Naive thymus-derived CD4-positive, alpha-beta T cell (primary cell): ENCODE data around the gene MTTP. TPM values are rescaled to one million over a fixed set of nuclear protein-coding genes. Genes with fewer than 3 reads are reported as not detected.

Experiments used
- ATAC-seq: fragments of 150-1000 bp; cut with Tn5 transposase; 2 replicates; pipeline ENCODE4 v1.10.0; 2021; ENCODE audit warnings: mild to moderate bottlenecking, moderate library complexity
- CTCF ChIA-PET: fragments of 350-600 bp; sonication (Branson Sonifier 250); formaldehyde crosslinking; loops from one replicate; lab custom pipeline; 2021; ENCODE audit warnings: antibody characterized with exemption; lab: Charles Lee
- POLR2A ChIA-PET: fragments of 350-600 bp; sonication (Branson Sonifier 250); formaldehyde crosslinking; loops from one replicate; lab custom pipeline; 2021; ENCODE audit warnings: antibody characterized with exemption, inconsistent platforms; lab: Charles Lee
- DNase-seq, 9 donors: peaks; one replicate each; pipeline versions ENCODE4 v3.0.0 to v3.0.0-alpha.2; 2020 to 2022; ENCODE audit warnings: mixed read lengths in 1 of 9
- H3K27ac ChIP-seq: one replicate; pipeline ENCODE4 v1.7.0; 2013; ENCODE audit warnings: mild to moderate bottlenecking, low read depth, low read length, moderate library complexity
- H3K27me3 ChIP-seq, 2 donors: one replicate each; pipeline ENCODE4 v1.7.0; 2013; ENCODE audit warnings: low read length in 2 of 2, mild to moderate bottlenecking in 2 of 2, moderate library complexity in 2 of 2; ENCODE audit not compliant: control insufficient read depth in 2 of 2, insufficient read depth in 2 of 2
- H3K36me3 ChIP-seq, 3 experiments: 1 replicate in 2 of 3; 2 replicates in 1 of 3; pipeline ENCODE4 v1.7.0; 2013; ENCODE audit warnings: low read length in 3 of 3, mild to moderate bottlenecking in 3 of 3, moderate library complexity in 1 of 3; ENCODE audit not compliant: insufficient read depth in 3 of 3, control insufficient read depth in 2 of 3
- H3K4me1 ChIP-seq, 2 donors: one replicate each; pipeline ENCODE4 v1.7.0; 2013; ENCODE audit warnings: low read length in 2 of 2, mild to moderate bottlenecking in 2 of 2, moderate library complexity in 1 of 2; ENCODE audit not compliant: control insufficient read depth in 2 of 2, insufficient read depth in 2 of 2
- H3K4me3 ChIP-seq: 2 replicates; pipeline ENCODE4 v1.7.0; 2013; ENCODE audit warnings: mild to moderate bottlenecking, low read length
- H3K9me3 ChIP-seq, 3 experiments: 1 replicate in 2 of 3; 2 replicates in 1 of 3; pipeline ENCODE4 v1.7.0; 2013; ENCODE audit warnings: low read length in 3 of 3; ENCODE audit not compliant: control insufficient read depth in 2 of 3
- H3K27ac Mint-ChIP-seq, 9 donors: one replicate each; pipeline ENCODE4 v1.8.0; 2020 to 2022; ENCODE audit warnings: mixed read lengths in 9 of 9, mild to moderate bottlenecking in 8 of 9, moderate library complexity in 5 of 9, inconsistent platforms in 2 of 9
- H3K27me3 Mint-ChIP-seq, 5 donors: one replicate each; pipeline ENCODE4 v1.8.0; 2021 to 2022; ENCODE audit warnings: mixed read lengths in 5 of 5, mild to moderate bottlenecking in 1 of 5
- H3K36me3 Mint-ChIP-seq, 5 donors: one replicate each; pipeline ENCODE4 v1.8.0; 2020 to 2022; ENCODE audit warnings: mixed read lengths in 5 of 5, mild to moderate bottlenecking in 3 of 5, inconsistent platforms in 1 of 5
- H3K4me1 Mint-ChIP-seq, 7 donors: one replicate each; pipeline ENCODE4 v1.8.0; 2020 to 2022; ENCODE audit warnings: mixed read lengths in 7 of 7, mild to moderate bottlenecking in 3 of 7, inconsistent platforms in 1 of 7
- H3K4me3 Mint-ChIP-seq, 10 donors: one replicate each; pipeline ENCODE4 v1.8.0; 2020 to 2022; ENCODE audit warnings: mild to moderate bottlenecking in 10 of 10, mixed read lengths in 10 of 10, moderate library complexity in 6 of 10, inconsistent platforms in 2 of 10
- H3K9me3 Mint-ChIP-seq, 11 donors: one replicate each; pipeline ENCODE4 v1.8.0; 2020 to 2022; ENCODE audit warnings: mixed read lengths in 11 of 11, mild to moderate bottlenecking in 4 of 11, inconsistent platforms in 1 of 11, moderate library complexity in 1 of 11
- intact Hi-C, 2 donors: fragments of 100-400 bp; cut with micrococcal nuclease; formaldehyde crosslinking; loops; one replicate each; pipeline ENCODE4 v1.15.1; 2023
- polyA plus RNA-seq, 2 donors: library from polyadenylated mRNA; unstranded; fragments of 300-500 nt; fragmentation: Illumina TruSeq; gene quantifications; one replicate each; pipeline ENCODE4 v1.2.3, GENCODE V29; 2021
- total RNA-seq, 6 experiments: library from RNA in 5 of 6; stranded (reverse) in 5 of 6; gene quantifications; 1 replicate in 5 of 6; 2 replicates in 1 of 6; pipeline ENCODE4 v1.2.3 and lab custom pipeline; 2021 to 2026

Gene MTTP
- total and polyA plus RNA-seq, 7 experiments from 2014 or later = 0.51 to 0.76 TPM; not detected in 5

GRCh38 chr4:99610605-99611175, 36.1 kb downstream of the MTTP start:
- intact Hi-C loops = no loop called here
- H3K4me3 ChIP-seq = no peak overlapping the region
- no peaks in the 10 kb centered on the region for H3K36me3 ChIP-seq
- Mint-ChIP-seq H3K27me3 (peaks cover 18 to 30% (median 23%) of the 10 kb centered on the region in 5 donors), H3K27ac (no peak overlapping the region), H3K9me3 (peaks cover 0 to 5% (median 0%) of the 10 kb centered on the region in 11 donors), H3K4me1 (no peaks in the 10 kb centered on the region), H3K36me3 (no peaks in the 10 kb centered on the region), H3K4me3 (no peak overlapping the region)
- ChIA-PET POLR2A (no interaction called here), CTCF (interaction anchor here (0.6 kb wide), 1 partner anchor 196 kb away, joined by 3 read pairs; no protein-coding TSS in a partner anchor)
- no peak overlapping the region for H3K27ac ChIP-seq
- no peaks in the 10 kb centered on the region for H3K4me1 ChIP-seq
- H3K9me3 ChIP-seq = no peaks in the 10 kb centered on the region
- ATAC-seq = no peak
- H3K27me3 ChIP-seq = no peaks in the 10 kb centered on the region
- no peak for DNase-seq

GRCh38 chr4:99612281-99612680, 37.7 kb downstream of the MTTP start:
- ChIA-PET CTCF (no interaction called here), POLR2A (no interaction called here)
- ATAC-seq (no peak), DNase-seq (no peak)
- H3K27ac ChIP-seq = no peak overlapping the region
- Mint-ChIP-seq H3K9me3 (peaks cover 0 to 5% (median 0%) of the 10 kb centered on the region in 11 donors), H3K4me1 (no peaks in the 10 kb centered on the region), H3K36me3 (no peaks in the 10 kb centered on the region), H3K27ac (no peak overlapping the region), H3K4me3 (no peak overlapping the region), H3K27me3 (peaks cover 15 to 30% (median 23%) of the 10 kb centered on the region in 5 donors)
- H3K4me3 ChIP-seq = no peak overlapping the region
- H3K27me3 ChIP-seq = no peaks in the 10 kb centered on the region
- H3K4me1 ChIP-seq = no peaks in the 10 kb centered on the region
- no peaks in the 10 kb centered on the region for H3K9me3 ChIP-seq
- no peaks in the 10 kb centered on the region for H3K36me3 ChIP-seq
- intact Hi-C loops = no loop called here

- Mint-ChIP-seq H3K36me3 (no peaks in the 10 kb centered on the region), H3K4me1 (no peaks in the 10 kb centered on the region), H3K4me3 (no peak overlapping the region), H3K9me3 (peaks cover 0 to 1% (median 0%) of the 10 kb centered on the region in 11 donors), H3K27ac (no peak overlapping the region), H3K27me3 (peaks cover 11 to 27% (median 18%) of the 10 kb centered on the region in 5 donors)
- DNase-seq (no peak), ATAC-seq (no peak)
- Histone ChIP-seq H3K27ac (no peak overlapping the region), H3K27me3 (no peaks in the 10 kb centered on the region), H3K4me3 (no peak overlapping the region), H3K4me1 (no peaks in the 10 kb centered on the region), H3K9me3 (no peaks in the 10 kb centered on the region), H3K36me3 (no peaks in the 10 kb centered on the region)
- POLR2A ChIA-PET = no interaction called here
- CTCF ChIA-PET = no interaction called here
- intact Hi-C loops = no loop called here
Observed at GRCh38 chr4:99612704-99613103, 38.1 kb downstream of the MTTP start.

DNA sequence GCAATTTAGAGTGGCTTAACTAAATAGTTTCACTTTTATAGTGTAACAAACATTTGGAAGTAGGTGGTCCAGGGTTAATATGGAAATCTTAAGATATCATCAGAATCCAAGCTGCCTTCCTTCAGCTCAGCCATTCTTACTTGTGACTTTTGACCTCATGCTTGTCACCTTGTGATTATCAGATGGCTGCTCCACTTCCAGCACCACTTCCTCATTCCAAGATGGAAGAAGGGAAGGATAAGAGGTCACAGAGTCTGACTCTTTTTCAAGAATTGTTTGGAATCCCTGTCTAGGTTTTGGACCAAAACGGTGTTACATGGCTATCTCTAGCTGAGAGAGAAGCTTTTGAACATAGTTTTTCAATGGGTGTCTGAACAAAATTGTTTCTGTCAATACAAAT, 39.9 kb downstream of the MTTP start:
- no peak overlapping the region for H3K4me3 Mint-ChIP-seq
- H3K36me3 Mint-ChIP-seq = no peaks in the 10 kb centered on the region
- no peak overlapping the region for H3K27ac Mint-ChIP-seq
- H3K27me3 ChIP-seq = no peaks in the 10 kb centered on the region
- ATAC-seq (no peak), DNase-seq (no peak)
- H3K4me3 ChIP-seq = no peak overlapping the region
- no peaks in the 10 kb centered on the region for H3K4me1 ChIP-seq
- no peaks in the 10 kb centered on the region for H3K9me3 Mint-ChIP-seq
- no peaks in the 10 kb centered on the region for H3K4me1 Mint-ChIP-seq
- intact Hi-C loops = no loop called here
- POLR2A ChIA-PET = no interaction called here
- CTCF ChIA-PET = interaction anchor here (1.1 kb wide), 1 partner anchor 10 kb away, joined by 3 read pairs; no protein-coding TSS in a partner anchor
- peaks cover 5 to 29% (median 16%) of the 10 kb centered on the region in 5 donors for H3K27me3 Mint-ChIP-seq
- H3K36me3 ChIP-seq = no peaks in the 10 kb centered on the region
- no peaks in the 10 kb centered on the region for H3K9me3 ChIP-seq
- H3K27ac ChIP-seq = no peak overlapping the region

DNA sequence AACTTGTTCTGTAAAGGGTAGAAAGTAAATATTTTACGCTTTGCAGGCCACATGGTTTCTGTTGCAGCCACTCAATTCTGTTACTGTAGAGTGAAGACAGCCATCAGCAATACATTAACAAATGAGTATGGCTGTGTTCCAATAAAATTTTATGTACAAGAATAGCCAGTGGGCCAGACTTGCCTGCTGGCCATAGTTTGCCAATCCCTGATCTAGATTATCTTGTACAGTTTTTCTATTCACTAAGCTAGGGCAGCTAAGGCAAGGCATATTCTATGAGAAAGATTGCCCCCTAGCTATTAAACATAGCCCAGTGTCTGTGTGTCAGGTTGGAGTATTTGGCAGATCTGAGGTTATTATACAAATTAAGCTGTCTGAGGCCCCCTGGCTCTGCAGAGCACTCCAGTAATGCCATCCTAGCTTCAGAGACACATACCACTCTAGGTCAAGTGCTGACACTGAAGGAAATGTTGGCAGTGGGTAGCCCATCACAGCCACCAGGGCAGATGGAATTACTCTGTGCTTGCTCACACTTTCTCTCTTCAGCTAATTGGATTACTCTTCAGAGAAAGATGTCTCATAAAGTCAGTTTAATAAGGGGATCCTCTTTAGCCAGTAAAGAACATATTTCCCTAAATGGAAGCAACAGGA, 40.7 kb downstream of the MTTP start:
- Mint-ChIP-seq H3K36me3 (no peaks in the 10 kb centered on the region), H3K27ac (no peak overlapping the region), H3K27me3 (peaks cover 2 to 26% (median 13%) of the 10 kb centered on the region in 5 donors), H3K4me3 (no peak overlapping the region), H3K4me1 (no peaks in the 10 kb centered on the region), H3K9me3 (no peaks in the 10 kb centered on the region)
- Histone ChIP-seq H3K4me3 (no peak overlapping the region), H3K27ac (no peak overlapping the region), H3K36me3 (no peaks in the 10 kb centered on the region), H3K4me1 (no peaks in the 10 kb centered on the region), H3K27me3 (no peaks in the 10 kb centered on the region), H3K9me3 (no peaks in the 10 kb centered on the region)
- intact Hi-C loops = no loop called here
- ChIA-PET CTCF (interaction anchor here (1.1 kb wide), 1 partner anchor 9 kb away, joined by 3 read pairs; no protein-coding TSS in a partner anchor), POLR2A (no interaction called here)
- DNase-seq = no peak
- no peak for ATAC-seq

DNA sequence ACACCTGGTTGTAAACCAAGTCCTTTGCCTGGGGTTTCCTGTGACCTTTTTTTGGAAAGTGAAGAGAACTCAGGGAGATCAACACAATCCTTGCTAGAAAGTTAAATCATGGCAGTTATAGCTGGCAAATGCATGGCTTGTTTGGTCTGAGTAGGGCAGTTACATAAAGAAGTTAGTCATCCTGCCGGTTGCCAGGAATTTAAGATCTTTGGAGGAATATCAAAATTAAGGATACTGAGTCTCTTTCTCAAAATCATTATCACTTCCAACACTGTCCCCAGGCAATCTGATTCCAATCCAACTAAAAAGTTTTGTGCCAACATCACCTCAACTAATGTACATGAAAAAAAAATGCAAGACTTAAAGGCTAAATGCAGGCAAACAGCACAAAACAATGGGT, 42.8 kb downstream of the MTTP start:
- Mint-ChIP-seq H3K27ac (no peak overlapping the region), H3K4me1 (no peaks in the 10 kb centered on the region), H3K9me3 (no peaks in the 10 kb centered on the region), H3K27me3 (peaks cover 0 to 25% (median 5%) of the 10 kb centered on the region in 5 donors), H3K4me3 (no peak overlapping the region), H3K36me3 (no peaks in the 10 kb centered on the region)
- ChIA-PET POLR2A (no interaction called here), CTCF (no interaction called here)
- H3K27ac ChIP-seq = no peak overlapping the region
- H3K4me3 ChIP-seq = no peak overlapping the region
- H3K27me3 ChIP-seq = no peaks in the 10 kb centered on the region
- H3K4me1 ChIP-seq = no peaks in the 10 kb centered on the region
- intact Hi-C loops = no loop called here
- H3K36me3 ChIP-seq = no peaks in the 10 kb centered on the region
- DNase-seq = no peak
- H3K9me3 ChIP-seq = no peaks in the 10 kb centered on the region
- ATAC-seq = no peak
